GM23248 (cell line): ENCODE results near the gene LRGUK.

Experiments used
- EZH2 ChIP-seq: fragments of 200-600 bp; sonication (generic); IDR thresholded peaks from 2 replicates; pipeline ENCODE4 v1.6.1; 2018; ENCODE audit warnings: antibody characterized with exemption, mild to moderate bottlenecking; ENCODE audit not compliant: insufficient read depth, poor library complexity, severe bottlenecking
- EZH2phosphoT487 ChIP-seq: fragments of 200-600 bp; sonication (generic); IDR thresholded peaks from 2 replicates; pipeline ENCODE4 v1.6.1; 2018; ENCODE audit warnings: antibody characterized with exemption, moderate library complexity, mild to moderate bottlenecking, low read depth; ENCODE audit not compliant: insufficient read depth

- TF ChIP-seq EZH2phosphoT487 (no peak), EZH2 (no peak)
Observed at GRCh38 chr7:134180376-134180775, 53.2 kb downstream of the LRGUK start.
